A549 (cell line): Measurements from ENCODE around the gene BOK. TPM values are rescaled to one million over a fixed set of nuclear protein-coding genes. Genes with fewer than 3 reads are reported as not detected.

Source experiments
- ATAC-seq, 2 experiments: fragments of 200-7000 bp in 1 of 2; fragments of >200 bp in 1 of 2; cut with Nextera tagmentation in 1 of 2; cut with Tn5 transposase in 1 of 2; 3 replicates each; pipeline versions ENCODE4 v1.8.0 to v1.9.1; 2018 to 2020; ENCODE audit warnings: mild to moderate bottlenecking in 1 of 2, moderate library complexity in 1 of 2
- CTCF ChIA-PET: fragments of 300-600 bp; sonication (Branson Sonifier 250); formaldehyde crosslinking; extraction: SDS; loops from one replicate; lab custom pipeline; 2021; ENCODE audit warnings: antibody characterized with exemption, inconsistent platforms; lab: Yijun Ruan, JAX
- POLR2A ChIA-PET: fragments of 350-600 bp; formaldehyde crosslinking; extraction: SDS; loops from one replicate; lab custom pipeline; 2021; ENCODE audit warnings: antibody characterized with exemption, inconsistent platforms; lab: Yijun Ruan, JAX
- DNase-seq, 2 experiments: peaks; one replicate each; pipeline versions ENCODE4 v3.0.0 to v3.0.0-alpha.2; 2011 to 2016; ENCODE audit warnings: low read depth in 1 of 2, low spot score in 1 of 2
- FAIRE-seq: peaks from 2 replicates; lab custom pipeline; 2011; peaks lifted over from hg19 to GRCh38; lab: Jason Lieb, UNC
- H3K27ac ChIP-seq, 2 experiments: fragments of >200 bp; sonication (Bioruptor Twin); formaldehyde crosslinking; 3 replicates each; pipeline ENCODE4 v1.5.1; 2016 to 2017
- H3K4me1 ChIP-seq: fragments of >200 bp; sonication (Bioruptor Twin); formaldehyde crosslinking; 3 replicates; pipeline ENCODE4 v1.6.1; 2016
- H3K4me2 ChIP-seq: fragments of >200 bp; sonication (Bioruptor Twin); formaldehyde crosslinking; 3 replicates; pipeline ENCODE4 v1.6.1; 2016
- H3K4me3 ChIP-seq: fragments of >200 bp; sonication (Bioruptor Twin); formaldehyde crosslinking; 3 replicates; pipeline ENCODE4 v1.5.1; 2016
- H3K9me3 ChIP-seq: fragments of >200 bp; sonication (Bioruptor Twin); formaldehyde crosslinking; 3 replicates; pipeline ENCODE4 v1.6.1; 2016
- ATOH8 ChIP-seq: fragments of 250-450 bp; sonication (Bioruptor Pico); IDR thresholded peaks from 2 replicates; pipeline ENCODE4 v1.5.0; 2020; ENCODE audit warnings: low read depth, mild to moderate bottlenecking, moderate library complexity
- BHLHE40 ChIP-seq: IDR thresholded peaks from 2 replicates; pipeline ENCODE4 v1.6.1; 2012; ENCODE audit warnings: low read depth, low read length, inconsistent platforms
- CBX2 ChIP-seq: fragments of 200-600 bp; sonication (generic); IDR thresholded peaks from 2 replicates; pipeline ENCODE4 v1.6.1; 2016; ENCODE audit warnings: low read depth, mild to moderate bottlenecking, borderline replicate concordance
- CEBPB ChIP-seq, 2 experiments: fragments of >200 bp in 1 of 2; sonication (Bioruptor Twin) in 1 of 2; formaldehyde crosslinking in 1 of 2; IDR thresholded peaks; 2 replicates each; pipeline ENCODE4 v1.6.1; 2012 to 2016
- CHD2 ChIP-seq: fragments of 150-350 bp; IDR thresholded peaks from 2 replicates; pipeline ENCODE4 v1.6.1; 2014; ENCODE audit warnings: low read length; ENCODE audit not compliant: partially characterized antibody
- EP300 ChIP-seq, 2 experiments: fragments of >200 bp; sonication (Bioruptor Twin); formaldehyde crosslinking; IDR thresholded peaks; 2 replicates in 1 of 2; 3 replicates in 1 of 2; pipeline ENCODE4 v1.6.1; 2016 to 2017
- FOXS1 ChIP-seq: fragments of 250-450 bp; sonication (Bioruptor Pico); IDR thresholded peaks from 2 replicates; pipeline ENCODE4 v1.5.0; 2020; ENCODE audit warnings: mild to moderate bottlenecking, moderate library complexity
- GATA3 ChIP-seq: IDR thresholded peaks from 2 replicates; pipeline ENCODE4 v1.6.1; 2012; ENCODE audit warnings: borderline replicate concordance
- HEYL ChIP-seq: fragments of 250-450 bp; sonication (Bioruptor Pico); IDR thresholded peaks from 2 replicates; pipeline ENCODE4 v1.8.0; 2021; ENCODE audit warnings: mild to moderate bottlenecking, moderate library complexity
- HOXB13 ChIP-seq: fragments of 250-450 bp; sonication (Bioruptor Pico); IDR thresholded peaks from 2 replicates; pipeline ENCODE4 v1.5.0; 2020; ENCODE audit warnings: low read depth, mild to moderate bottlenecking, moderate library complexity
- JUN ChIP-seq, 2 experiments: fragments of >200 bp; sonication (Bioruptor Twin); formaldehyde crosslinking; IDR thresholded peaks; 2 replicates in 1 of 2; 3 replicates in 1 of 2; pipeline ENCODE4 v1.6.1; 2016 to 2017
- JUNB ChIP-seq: fragments of >200 bp; sonication (Bioruptor Twin); formaldehyde crosslinking; IDR thresholded peaks from 2 replicates; pipeline ENCODE4 v1.6.1; 2016
- KDM1A ChIP-seq: fragments of 200-600 bp; sonication (generic); IDR thresholded peaks from 2 replicates; pipeline ENCODE4 v1.6.1; 2016; ENCODE audit warnings: low read depth, mild to moderate bottlenecking
- KDM5A ChIP-seq: fragments of 200-600 bp; sonication (generic); IDR thresholded peaks from 2 replicates; pipeline ENCODE4 v1.6.1; 2016; ENCODE audit warnings: antibody characterized with exemption, mild to moderate bottlenecking
- MYC ChIP-seq: IDR thresholded peaks from 2 replicates; pipeline ENCODE4 v1.6.1; 2012; ENCODE audit warnings: mild to moderate bottlenecking, inconsistent platforms, low read length, improper control_type of control experiment, borderline replicate concordance
- NFE2L2 ChIP-seq: fragments of 150-350 bp; conservative IDR thresholded peaks from 2 replicates; pipeline ENCODE4 v1.6.1; 2014; ENCODE audit warnings: low read length
- NR3C1 ChIP-seq: fragments of >200 bp; sonication (Bioruptor Twin); formaldehyde crosslinking; IDR thresholded peaks from 3 replicates; pipeline ENCODE4 v1.6.1; 2017
- RCOR1 ChIP-seq: fragments of 150-350 bp; IDR thresholded peaks from 2 replicates; pipeline ENCODE4 v1.6.1; 2014; ENCODE audit warnings: antibody characterized with exemption, low read length, low read depth
- RFX5 ChIP-seq: fragments of 450-650 bp; IDR thresholded peaks from 2 replicates; pipeline ENCODE4 v1.7.1; 2014; ENCODE audit warnings: antibody characterized with exemption, mild to moderate bottlenecking, moderate library complexity
- RNF2 ChIP-seq: fragments of 200-600 bp; sonication (generic); IDR thresholded peaks from 2 replicates; pipeline ENCODE4 v1.6.1; 2016; ENCODE audit warnings: low read depth, mild to moderate bottlenecking, antibody characterized with exemption, moderate library complexity, borderline replicate concordance
- SMC3 ChIP-seq: fragments of >200 bp; sonication (Bioruptor Twin); formaldehyde crosslinking; IDR thresholded peaks from 3 replicates; pipeline ENCODE4 v1.6.1; 2018; ENCODE audit warnings: inconsistent platforms
- SREBF2 ChIP-seq: fragments of 450-650 bp; IDR thresholded peaks from 2 replicates; pipeline ENCODE4 v1.6.1; 2014; ENCODE audit warnings: mild to moderate bottlenecking, moderate library complexity
- TP53 ChIP-seq: fragments of 250-450 bp; sonication (Bioruptor Pico); IDR thresholded peaks from 2 replicates; pipeline ENCODE4 v1.5.0; 2021; ENCODE audit warnings: mild to moderate bottlenecking, moderate library complexity
- ZC3H11A ChIP-seq: fragments of 450-650 bp; IDR thresholded peaks from 2 replicates; pipeline ENCODE4 v1.6.1; 2014; ENCODE audit warnings: antibody characterized with exemption, mild to moderate bottlenecking
- ZFP36 ChIP-seq: fragments of 450-650 bp; IDR thresholded peaks from 2 replicates; pipeline ENCODE4 v1.6.1; 2014; ENCODE audit warnings: borderline replicate concordance; ENCODE audit not compliant: partially characterized antibody
- WGBS: methylation state at CpG from one replicate; pipeline ENCODE4 v1.1.6; 2017; ENCODE audit errors: missing lambda C conversion rate; 5-methylcytosine and 5-hydroxymethylcytosine counted together
- polyA plus RNA-seq, 4 experiments: library from polyadenylated mRNA; depleted of rRNA in 3 of 4; stranded (reverse); fragments of >200 nt; fragmentation: RNase III in 1 of 4; extraction: RNeasy Plus Mini Kit Qiagen cat#74134 plus additional on column Dnase treatment in 1 of 4; gene quantifications; 2 replicates in 3 of 4; 3 replicates in 1 of 4; pipeline ENCODE4 v1.2.3, GENCODE V29; 2011 to 2017
- TF ChIP-seq, protein P1 (sequence below): IDR thresholded peaks from 2 replicates; pipeline ENCODE4 v1.6.1; 2012
- TF ChIP-seq, protein P2 (sequence below): fragments of 150-350 bp; IDR thresholded peaks from 2 replicates; pipeline ENCODE4 v1.6.1; 2014; ENCODE audit warnings: low read depth, mild to moderate bottlenecking, low read length

BOK gene
- polyA plus RNA-seq, 2 of the 4 experiments (the other 2 are of a cell fraction), result 5.0 to 12.6 TPM

DNA sequence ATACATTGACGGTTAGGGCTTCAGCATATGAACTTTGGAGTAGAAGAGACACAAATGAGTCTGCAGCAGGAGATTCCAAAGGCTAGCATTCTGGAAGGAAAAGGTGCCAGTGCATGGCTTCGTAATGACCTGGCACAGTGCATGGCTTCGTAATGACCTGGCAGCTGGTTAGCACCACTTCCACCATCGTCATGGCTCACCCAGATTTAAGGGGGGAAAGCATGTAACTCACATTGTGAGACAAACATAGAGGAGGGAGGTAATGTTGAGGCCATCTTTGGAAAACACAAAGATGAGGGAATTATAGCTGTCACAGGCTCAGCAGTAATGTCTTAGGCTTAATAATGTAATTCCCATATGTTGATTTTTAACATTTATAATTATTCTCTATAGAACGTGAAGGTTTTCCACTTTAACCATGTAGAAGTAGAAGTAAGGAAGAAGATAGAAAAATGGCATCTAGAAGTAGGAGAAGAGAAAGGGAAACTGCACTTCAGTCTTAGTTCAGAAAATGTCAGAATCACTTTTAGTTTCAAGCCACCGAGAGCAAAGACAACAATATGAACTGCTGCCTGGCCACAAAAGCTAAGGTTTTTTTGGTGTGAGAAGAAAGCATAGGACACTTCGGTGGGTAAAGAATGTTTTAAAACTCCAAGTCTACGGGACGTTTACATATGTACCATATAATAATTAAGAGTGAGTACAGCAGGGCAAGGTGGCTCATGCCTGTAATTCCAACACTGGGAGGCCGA, 43.4 kb upstream of the BOK start (continued):
- TF ChIP-seq SMC3, result no peak
- no peak for TF ChIP-seq KDM5A

DNA sequence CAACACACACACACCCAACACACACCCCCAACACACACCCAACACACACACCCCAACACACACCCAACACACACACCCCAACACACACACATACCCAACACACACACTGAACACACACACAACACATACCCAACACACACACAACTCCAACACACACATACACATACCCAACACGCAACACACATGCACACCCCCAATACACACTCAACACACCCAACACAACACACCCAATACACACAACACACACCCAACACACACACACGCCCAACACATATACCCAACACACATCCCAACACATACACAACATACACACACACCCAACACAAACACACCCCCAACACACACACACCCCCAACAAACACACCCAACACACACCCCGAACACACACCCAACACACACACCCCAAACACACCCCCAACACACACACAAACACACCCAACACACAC, 42.0 kb upstream of the BOK start:
- CTCF ChIA-PET, result no interaction called here
- ATAC-seq, result no peak

DNA sequence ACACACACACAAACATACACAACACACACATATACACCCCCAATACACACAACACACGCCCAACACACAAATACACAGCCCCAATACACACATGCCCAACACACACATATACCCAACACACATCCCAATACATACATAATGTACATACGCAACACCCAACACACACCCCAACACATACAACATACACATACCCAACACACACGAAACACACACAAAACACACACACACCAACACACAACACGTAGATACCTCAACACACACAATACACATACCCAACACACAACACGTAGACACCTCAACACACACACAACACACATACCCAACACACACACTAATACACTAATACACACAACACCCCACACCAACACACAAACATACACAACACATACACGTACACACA, 41.2 kb upstream of the BOK start:
- H3K9me3 ChIP-seq, result no peaks in the 10 kb centered on the region
- ChIA-PET CTCF (no interaction called here), POLR2A (no interaction called here)
- H3K27ac ChIP-seq, result no peak overlapping the region
- TF ChIP-seq GATA3, result no peak
- no peak for TF ChIP-seq RCOR1
- no peak for TF ChIP-seq FOXS1
- no peak for TF ChIP-seq CBX2
- TF ChIP-seq BHLHE40, result no peak
- no peak for TF ChIP-seq TP53 (CRISPR knock-in tag)
- TF ChIP-seq RNF2, result no peak
- no peak for TF ChIP-seq ZC3H11A
- no peak for TF ChIP-seq CHD2
- TF ChIP-seq, protein P1, sequence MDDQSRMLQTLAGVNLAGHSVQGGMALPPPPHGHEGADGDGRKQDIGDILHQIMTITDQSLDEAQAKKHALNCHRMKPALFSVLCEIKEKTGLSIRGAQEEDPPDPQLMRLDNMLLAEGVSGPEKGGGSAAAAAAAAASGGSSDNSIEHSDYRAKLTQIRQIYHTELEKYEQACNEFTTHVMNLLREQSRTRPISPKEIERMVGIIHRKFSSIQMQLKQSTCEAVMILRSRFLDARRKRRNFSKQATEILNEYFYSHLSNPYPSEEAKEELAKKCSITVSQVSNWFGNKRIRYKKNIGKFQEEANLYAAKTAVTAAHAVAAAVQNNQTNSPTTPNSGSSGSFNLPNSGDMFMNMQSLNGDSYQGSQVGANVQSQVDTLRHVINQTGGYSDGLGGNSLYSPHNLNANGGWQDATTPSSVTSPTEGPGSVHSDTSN, result no peak
- no peak for TF ChIP-seq HEYL (CRISPR knock-in tag)
- TF ChIP-seq SREBF2, result no peak
- no peak for TF ChIP-seq NR3C1
- no peaks in the 10 kb centered on the region for H3K4me1 ChIP-seq
- 63% methylated on average over 6 of the region's 6 CpGs for WGBS
- no peak for FAIRE-seq
- no peak overlapping the region for H3K4me3 ChIP-seq
- ATAC-seq, result no peak
- no peak for DNase-seq
- no peak overlapping the region for H3K4me2 ChIP-seq

More for the DNA sequence above, 42.0 kb upstream of the BOK start:
- H3K4me3 ChIP-seq, result no peak overlapping the region
- no peaks in the 10 kb centered on the region for H3K9me3 ChIP-seq
- no peak overlapping the region for H3K4me2 ChIP-seq
- H3K4me1 ChIP-seq, result no peaks in the 10 kb centered on the region
- POLR2A ChIA-PET, result interaction anchor here (0.8 kb wide), 1 partner anchor 17 kb away, joined by 4 read pairs; no protein-coding TSS in a partner anchor
- no peak overlapping the region for H3K27ac ChIP-seq
- TF ChIP-seq JUN (IDR thresholded peaks at IDR 0.05) (no peak), ZFP36 (no peak), ATOH8 (CRISPR knock-in tag) (no peak), CEBPB (IDR thresholded peaks at IDR 0.05) (no peak), NR3C1 (no peak), NFE2L2 (no peak), JUNB (no peak), RFX5 (no peak), EP300 (IDR thresholded peaks at IDR 0.05) (no peak), HOXB13 (CRISPR knock-in tag) (no peak), KDM1A (no peak), MYC (no peak)
- TF ChIP-seq, protein P1, result no peak
- TF ChIP-seq, protein P2, sequence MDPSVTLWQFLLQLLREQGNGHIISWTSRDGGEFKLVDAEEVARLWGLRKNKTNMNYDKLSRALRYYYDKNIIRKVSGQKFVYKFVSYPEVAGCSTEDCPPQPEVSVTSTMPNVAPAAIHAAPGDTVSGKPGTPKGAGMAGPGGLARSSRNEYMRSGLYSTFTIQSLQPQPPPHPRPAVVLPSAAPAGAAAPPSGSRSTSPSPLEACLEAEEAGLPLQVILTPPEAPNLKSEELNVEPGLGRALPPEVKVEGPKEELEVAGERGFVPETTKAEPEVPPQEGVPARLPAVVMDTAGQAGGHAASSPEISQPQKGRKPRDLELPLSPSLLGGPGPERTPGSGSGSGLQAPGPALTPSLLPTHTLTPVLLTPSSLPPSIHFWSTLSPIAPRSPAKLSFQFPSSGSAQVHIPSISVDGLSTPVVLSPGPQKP, result no peak
- no peak for DNase-seq
- 96% methylated on average over 3 of the region's 3 CpGs for WGBS
- FAIRE-seq, result no peak
